Stimulated activated CD8-positive, alpha-beta memory T cell treated with anti-CD3 and anti-CD28 coated beads, Interleukin-7, amount 100 ng/mL, for 48 hours (primary cell): ENCODE measurements around the gene DISC1.
"Not testable (repeated sequence)": the region's sequence is repeated elsewhere in the genome, so short reads cannot be mapped to it uniquely, and the experiment has no call there.

Experiments
- DNase-seq, 2 donors: peaks; one replicate each; pipeline ENCODE4 v3.0.0-alpha.2; 2020; ENCODE audit warnings: low read depth in 1 of 2; ENCODE audit errors: extremely low read depth in 1 of 2

DISC1 gene

DNA sequence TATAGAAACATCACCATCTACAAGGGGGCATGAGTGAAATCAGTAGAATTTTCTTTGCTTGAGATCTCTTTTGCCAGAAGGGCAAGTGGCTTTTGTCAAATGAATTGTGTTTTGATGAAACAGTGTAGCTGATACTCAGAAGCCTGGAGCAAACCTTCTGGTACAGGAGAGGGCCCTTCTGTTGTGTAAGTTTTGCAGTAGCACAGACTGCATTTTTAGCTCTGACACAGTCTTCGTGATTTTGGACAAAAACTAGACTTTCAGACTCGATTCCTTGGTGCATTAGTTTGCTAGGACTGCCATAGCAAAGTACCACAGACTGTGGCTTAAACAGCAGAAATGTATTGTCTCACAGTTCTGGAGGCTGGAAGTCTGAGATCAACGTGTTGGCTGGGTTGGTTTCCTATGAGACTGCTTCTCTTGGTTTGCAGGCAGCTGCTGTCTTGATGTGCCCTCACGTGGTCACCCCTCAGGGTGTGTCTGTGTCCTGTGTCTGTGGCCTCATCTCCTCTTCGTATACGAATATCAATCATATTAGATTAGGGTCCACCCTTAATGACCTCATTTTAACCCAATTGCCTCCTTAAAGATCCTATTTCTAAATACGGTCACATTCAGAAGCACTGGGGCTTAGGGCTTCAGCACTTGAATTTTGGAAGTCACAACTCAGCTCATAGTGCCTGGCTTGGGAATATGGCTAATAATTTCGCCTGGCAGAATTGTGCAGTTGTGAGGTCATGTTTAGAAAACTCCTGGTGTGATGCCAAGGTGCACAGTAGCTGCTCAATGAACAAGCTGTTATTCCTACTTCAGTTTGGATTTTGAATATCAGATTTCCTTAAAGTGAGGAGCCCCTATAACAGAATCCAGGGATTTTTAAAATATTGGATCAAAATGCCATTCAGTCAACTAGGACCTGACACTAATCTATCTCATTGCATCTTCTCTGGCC is 21.2 kb upstream of the DISC1 start:
- no peak for DNase-seq

DNA sequence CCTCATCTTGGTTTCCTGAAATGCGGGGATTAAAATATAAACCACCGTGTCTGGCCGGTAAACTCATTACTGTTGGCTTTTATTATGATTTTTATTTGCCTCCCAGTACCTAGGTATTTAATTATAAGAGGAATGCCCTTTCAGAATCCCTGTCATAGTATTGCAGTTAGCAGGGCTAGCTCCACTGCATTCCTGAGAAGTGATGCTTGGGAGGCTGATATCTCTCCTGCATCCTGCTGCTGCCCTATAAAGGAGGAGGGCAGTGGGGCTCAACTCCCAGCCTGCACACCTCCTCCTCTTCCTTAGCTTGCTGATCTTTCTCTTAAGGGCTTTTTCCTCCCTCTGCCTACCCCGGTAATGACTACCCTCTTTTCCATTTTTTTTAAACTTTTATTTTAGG is 19.9 kb upstream of the DISC1 start:
- DNase-seq: no peak

DNA sequence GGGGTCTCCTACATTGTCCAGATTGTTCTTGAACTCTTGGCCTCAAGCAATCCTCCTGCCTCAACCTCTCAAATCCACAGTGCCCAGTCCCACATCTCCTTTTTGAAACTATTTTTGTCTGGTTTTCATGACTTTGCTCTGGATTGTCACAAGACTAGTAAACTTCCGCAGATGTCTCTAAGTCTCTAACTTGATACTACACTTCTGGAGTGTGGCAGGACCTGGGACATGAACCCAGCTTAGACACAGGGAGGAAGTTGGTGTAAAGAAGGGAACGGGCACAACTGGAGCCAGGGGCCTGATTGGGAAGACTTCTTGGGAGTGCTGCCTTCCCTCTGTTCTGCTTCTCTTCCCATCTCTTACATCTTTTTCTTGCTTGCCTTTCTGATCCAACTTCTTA is 16.2 kb upstream of the DISC1 start:
- DNase-seq: no peak

- no peak for DNase-seq
Observed at GRCh38 chr1:231611111-231611510, 15.5 kb upstream of the DISC1 start.

DNA sequence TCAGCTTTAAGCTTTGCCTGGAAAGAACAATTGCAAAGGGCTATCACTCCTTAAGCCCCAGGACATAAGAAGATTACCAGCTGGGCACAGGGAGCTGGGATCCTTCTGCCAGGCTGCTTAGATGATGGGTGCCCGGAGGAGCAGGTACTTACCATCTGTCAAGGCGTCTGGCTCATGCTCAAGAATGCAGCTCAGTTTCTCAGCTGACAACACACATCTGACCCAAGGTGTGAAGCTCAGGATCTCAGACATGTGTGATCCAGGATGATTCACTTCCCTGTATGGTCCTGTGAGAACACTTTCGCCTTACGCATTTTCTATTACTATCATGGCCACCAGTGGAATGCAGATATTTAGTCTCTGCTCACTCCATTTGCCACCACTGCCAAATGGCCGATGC is 14.7 kb upstream of the DISC1 start:
- no peak for DNase-seq

- DNase-seq: peak in 1 of 2 donors; percentile 23
Observed at GRCh38 chr1:231612393-231613089, 14.0 kb upstream of the DISC1 start.

DNA sequence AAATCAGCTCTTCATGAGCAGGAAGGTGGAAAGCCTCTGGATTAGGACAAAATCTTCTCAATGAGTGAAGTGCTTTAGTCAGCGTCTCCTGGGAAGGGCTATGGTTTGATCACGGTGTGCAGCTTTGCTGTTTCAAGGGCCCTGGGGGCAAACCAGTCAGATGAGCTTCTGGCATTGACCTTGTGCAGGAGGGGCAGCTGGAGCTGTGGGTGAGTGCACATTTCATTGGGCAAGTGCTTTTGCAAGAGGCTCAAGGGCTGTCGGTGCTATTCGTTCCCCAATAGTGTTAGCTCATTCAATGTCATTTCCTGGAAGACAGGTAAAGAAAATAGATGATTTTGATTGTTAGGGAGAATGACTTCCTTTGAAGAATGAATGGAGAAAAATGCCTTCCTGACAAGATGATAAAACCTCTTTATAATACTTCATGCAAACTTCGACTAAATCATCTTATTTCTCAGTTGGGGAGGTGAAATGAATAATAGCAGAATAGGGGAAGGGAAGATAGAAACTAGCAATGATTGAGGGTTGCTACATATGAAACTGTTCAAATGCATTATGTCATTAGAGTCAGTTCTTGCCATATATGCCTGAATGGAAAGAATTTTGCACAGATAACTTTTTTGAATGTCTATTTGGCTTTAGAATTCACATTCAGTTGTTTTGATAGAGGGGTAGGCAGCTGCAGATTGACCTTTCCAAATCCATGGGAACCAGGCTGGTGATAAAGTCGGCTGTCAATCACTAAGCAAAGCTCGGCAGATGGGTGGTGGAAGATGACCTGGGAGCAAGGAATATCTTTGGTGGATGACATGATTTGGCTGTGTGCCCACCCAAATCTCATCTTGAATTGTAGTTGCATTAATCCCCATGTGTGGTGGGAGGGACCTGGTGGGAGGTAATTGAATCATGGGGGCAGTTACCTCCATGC is 12.9 kb upstream of the DISC1 start:
- no peak for DNase-seq

- DNase-seq: no peak
Observed at GRCh38 chr1:231616667-231617066, 9.9 kb upstream of the DISC1 start.

GRCh38 chr1:231618609-231619256 is 7.9 kb upstream of the DISC1 start:
- DNase-seq: no peak

DNA sequence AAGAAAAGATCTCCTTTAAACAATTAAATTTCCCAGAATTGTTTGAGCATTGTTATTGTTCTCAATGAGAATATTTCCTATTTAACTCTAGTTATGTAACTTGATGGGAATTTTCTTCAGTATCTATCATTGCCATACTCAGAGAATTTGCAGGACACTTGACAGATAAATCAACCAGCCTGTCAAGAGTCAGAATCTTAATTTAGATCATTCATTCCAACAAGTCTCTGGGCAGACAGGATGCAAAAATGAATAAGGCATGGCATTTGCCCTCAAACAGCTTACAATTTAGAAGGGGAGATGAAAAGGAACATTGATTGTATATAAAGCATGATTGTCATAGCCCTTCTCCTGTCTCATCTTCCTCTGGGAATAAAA is 7.3 kb upstream of the DISC1 start:
- no peak for DNase-seq

GRCh38 chr1:231625042-231625441 is 1.5 kb upstream of the DISC1 start:
- DNase-seq: not testable (repeated sequence)

GRCh38 chr1:231625975-231626534 is 535 bp upstream of the DISC1 start:
- DNase-seq: no peak

DNA sequence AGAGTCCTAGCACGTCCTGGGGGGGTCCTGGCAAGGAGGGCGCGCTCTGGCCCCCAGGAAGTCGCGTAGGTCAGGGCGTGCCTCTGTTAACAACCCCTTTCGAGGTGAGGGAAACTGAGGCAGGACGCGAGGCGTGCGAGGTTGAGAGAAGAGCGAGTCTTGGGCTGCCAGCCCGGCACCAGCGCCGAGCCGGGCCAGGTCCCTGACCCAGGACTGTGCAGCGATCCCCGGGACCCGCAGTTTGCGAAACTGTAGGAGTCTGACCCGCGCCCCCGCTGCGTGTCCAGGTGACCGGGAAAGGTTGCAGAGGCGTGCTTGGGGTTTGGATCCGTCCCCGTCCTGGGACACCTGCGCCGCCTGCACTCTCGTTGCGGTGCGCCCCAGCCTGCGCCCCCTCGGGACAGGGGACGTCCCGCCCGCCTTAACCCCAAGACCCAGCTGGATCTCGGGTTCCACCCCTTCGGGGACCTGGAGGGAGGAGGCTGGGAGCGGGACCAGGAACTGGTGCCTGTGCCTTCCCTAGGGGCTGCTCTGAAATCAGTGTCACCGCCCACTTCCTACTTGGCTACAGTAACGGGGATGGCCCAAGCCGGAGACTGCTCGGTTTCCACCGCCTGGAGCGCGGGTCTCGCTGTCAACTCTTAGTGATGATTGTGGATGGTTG is 493 bp downstream of the DISC1 start:
- no peak for DNase-seq

DNA sequence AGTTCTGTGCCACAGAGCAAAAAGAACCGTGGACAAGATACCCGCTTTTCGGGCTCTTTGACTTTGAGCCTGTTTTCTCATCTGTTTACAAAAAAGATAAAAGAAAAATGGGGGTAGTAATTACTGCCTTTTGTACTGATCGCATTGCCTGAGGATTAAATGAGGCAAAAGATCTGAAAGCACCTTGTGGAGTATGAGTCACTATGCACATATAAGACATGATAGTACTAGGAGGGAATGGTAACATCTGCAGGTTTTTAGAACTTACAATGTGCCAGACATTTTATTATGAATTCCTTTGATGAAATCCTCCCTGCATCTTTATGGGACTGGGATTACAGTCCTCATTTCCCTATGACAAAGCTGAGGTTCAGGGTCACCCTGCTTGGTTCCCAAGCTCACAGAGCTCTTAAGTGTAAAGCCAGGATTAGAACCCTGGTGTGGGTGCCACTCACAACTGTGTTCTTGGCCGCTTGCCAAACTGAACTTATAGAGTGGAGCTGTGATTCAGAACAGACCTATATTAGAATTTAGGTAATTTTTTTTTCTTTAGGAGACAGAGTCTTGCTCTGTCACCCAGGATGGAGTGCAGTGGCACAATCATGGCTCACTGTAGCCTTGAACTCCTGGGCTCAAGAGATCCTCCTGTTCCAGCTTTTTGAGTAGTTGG is 1.8 kb downstream of the DISC1 start:
- no peak for DNase-seq

DNA sequence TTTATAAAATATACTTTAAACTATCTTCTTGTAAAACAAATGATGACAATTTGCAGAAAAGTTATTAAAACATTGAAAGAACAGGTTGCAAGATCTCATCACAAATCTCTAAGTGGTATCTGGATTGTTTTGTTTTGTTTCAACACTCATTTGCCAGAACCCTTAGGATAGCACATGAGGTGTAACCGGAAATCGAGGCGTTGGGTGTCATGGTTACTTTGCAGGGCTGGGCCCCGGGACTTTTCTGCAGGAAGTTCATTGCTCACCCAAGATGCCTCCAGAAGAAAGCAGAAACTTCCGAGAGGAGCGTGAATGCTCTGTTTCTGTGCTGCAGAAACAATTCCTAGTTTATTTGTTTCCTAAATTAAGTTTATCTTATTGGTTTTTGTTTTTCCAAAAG is 2.5 kb downstream of the DISC1 start:
- no peak for DNase-seq

- DNase-seq: no peak
Observed at GRCh38 chr1:231630558-231631205, 4.1 kb downstream of the DISC1 start.

DNA sequence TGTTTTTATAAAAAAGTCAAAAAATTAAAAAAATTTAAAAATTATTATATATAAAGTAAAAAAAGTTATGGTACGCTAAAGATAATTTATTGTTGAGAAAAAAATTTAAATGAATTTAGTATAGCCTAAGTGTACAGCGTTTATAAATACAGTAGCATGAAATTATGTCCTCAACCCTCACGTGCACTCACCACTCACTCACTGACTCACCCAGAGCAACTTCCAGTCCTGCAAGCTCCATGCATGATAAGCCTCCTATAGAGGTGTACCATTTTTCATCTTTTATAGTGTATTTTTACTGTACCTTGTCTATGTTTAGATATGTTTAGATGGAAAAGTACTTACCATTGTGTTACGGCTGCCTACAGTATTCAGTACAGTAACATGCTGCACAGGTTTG is 5.1 kb downstream of the DISC1 start:
- no peak for DNase-seq

GRCh38 chr1:231632119-231632518 is 5.5 kb downstream of the DISC1 start:
- DNase-seq: no peak
